Measurements from ENCODE around the gene KCNG4. TPM values are rescaled to one million over a fixed set of nuclear protein-coding genes. Genes with fewer than 3 reads are reported as not detected.

KCNG4 gene
- total RNA-seq, 1 experiment from 2014 or later: not detected

- Histone ChIP-seq H3K79me2 (ENCODE audit: insufficient read depth, low read length) (no peaks in the 10 kb centered on the region), H3K36me3 (ENCODE audit: control insufficient read depth in 1 of 2, insufficient read depth in 2 of 2, low read length in 2 of 2) (no peaks in the 10 kb centered on the region), H3K4me1 (ENCODE audit: control insufficient read depth in 1 of 2, insufficient read depth in 2 of 2, low read length in 2 of 2) (no peaks in the 10 kb centered on the region), H3K4me2 (ENCODE audit: low read length) (no peak overlapping the region), H4K20me1 (ENCODE audit: insufficient read depth) (no peaks in the 10 kb centered on the region), H3K9ac (ENCODE audit: low read length) (no peak overlapping the region), H3K9me2 (ENCODE audit: insufficient read depth) (peaks cover 4% of the 10 kb centered on the region; the same call in 1 of the 2 replicates), H3K27me3 (ENCODE audit: insufficient read depth, low read length) (peaks cover 9% of the 10 kb centered on the region; the same call in 1 of the 2 replicates), H3K9me3 (ENCODE audit: control insufficient read depth in 1 of 2, insufficient read depth in 1 of 2, low read depth in 1 of 2, low read length in 2 of 2) (no peaks in the 10 kb centered on the region), H2AFZ (ENCODE audit: low read depth, low read length, poor library complexity, severe bottlenecking) (no peak overlapping the region), H3K27ac (ENCODE audit: low read depth, low read length) (no peak overlapping the region), H3K4me3 (replicated peaks in 1 of 2; ENCODE audit: low read depth in 1 of 2, low read length in 2 of 2) (no peak overlapping the region)
- ChIA-PET RAD21 (ENCODE audit: low non-redundant PET in 1 of 2, low total read pairs in 2 of 2, uncharacterized antibody in 2 of 2, unreplicated experiment in 2 of 2) (no interaction called here), CTCF (no interaction called here), POLR2A (no interaction called here)
- DNase-seq (ENCODE audit: low read depth, low spot score) (no peak), ATAC-seq (no peak)
- TF ChIP-seq CEBPB (IDR thresholded peaks at IDR 0.05; ENCODE audit: low read depth): no peak
- no peak for TF ChIP-seq SIN3A (IDR thresholded peaks at IDR 0.05; ENCODE audit: low read depth)
- TF ChIP-seq ZNF274 (IDR thresholded peaks at IDR 0.05; ENCODE audit: low read depth, low read length): no peak
- TF ChIP-seq, protein P1, sequence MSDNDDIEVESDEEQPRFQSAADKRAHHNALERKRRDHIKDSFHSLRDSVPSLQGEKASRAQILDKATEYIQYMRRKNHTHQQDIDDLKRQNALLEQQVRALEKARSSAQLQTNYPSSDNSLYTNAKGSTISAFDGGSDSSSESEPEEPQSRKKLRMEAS (IDR thresholded peaks at IDR 0.05): no peak
- no peak for TF ChIP-seq FOSL1 (IDR thresholded peaks at IDR 0.05; ENCODE audit: low read depth)
- TF ChIP-seq POLR2A (IDR thresholded peaks at IDR 0.05; ENCODE audit: borderline replicate concordance, extremely low read depth, insufficient read depth, insufficient read length): no peak
- TF ChIP-seq, protein P2, sequence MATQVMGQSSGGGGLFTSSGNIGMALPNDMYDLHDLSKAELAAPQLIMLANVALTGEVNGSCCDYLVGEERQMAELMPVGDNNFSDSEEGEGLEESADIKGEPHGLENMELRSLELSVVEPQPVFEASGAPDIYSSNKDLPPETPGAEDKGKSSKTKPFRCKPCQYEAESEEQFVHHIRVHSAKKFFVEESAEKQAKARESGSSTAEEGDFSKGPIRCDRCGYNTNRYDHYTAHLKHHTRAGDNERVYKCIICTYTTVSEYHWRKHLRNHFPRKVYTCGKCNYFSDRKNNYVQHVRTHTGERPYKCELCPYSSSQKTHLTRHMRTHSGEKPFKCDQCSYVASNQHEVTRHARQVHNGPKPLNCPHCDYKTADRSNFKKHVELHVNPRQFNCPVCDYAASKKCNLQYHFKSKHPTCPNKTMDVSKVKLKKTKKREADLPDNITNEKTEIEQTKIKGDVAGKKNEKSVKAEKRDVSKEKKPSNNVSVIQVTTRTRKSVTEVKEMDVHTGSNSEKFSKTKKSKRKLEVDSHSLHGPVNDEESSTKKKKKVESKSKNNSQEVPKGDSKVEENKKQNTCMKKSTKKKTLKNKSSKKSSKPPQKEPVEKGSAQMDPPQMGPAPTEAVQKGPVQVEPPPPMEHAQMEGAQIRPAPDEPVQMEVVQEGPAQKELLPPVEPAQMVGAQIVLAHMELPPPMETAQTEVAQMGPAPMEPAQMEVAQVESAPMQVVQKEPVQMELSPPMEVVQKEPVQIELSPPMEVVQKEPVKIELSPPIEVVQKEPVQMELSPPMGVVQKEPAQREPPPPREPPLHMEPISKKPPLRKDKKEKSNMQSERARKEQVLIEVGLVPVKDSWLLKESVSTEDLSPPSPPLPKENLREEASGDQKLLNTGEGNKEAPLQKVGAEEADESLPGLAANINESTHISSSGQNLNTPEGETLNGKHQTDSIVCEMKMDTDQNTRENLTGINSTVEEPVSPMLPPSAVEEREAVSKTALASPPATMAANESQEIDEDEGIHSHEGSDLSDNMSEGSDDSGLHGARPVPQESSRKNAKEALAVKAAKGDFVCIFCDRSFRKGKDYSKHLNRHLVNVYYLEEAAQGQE (IDR thresholded peaks at IDR 0.05; ENCODE audit: low read depth): no peak
- no peak for TF ChIP-seq ZBTB33 (IDR thresholded peaks at IDR 0.05; ENCODE audit: extremely low read depth, insufficient replicate concordance, low read length)
- TF ChIP-seq SRF (IDR thresholded peaks at IDR 0.05; ENCODE audit: low read depth): no peak
- no peak for TF ChIP-seq CBX3 (IDR thresholded peaks at IDR 0.05; ENCODE audit: low read depth)
- TF ChIP-seq ELF1 (IDR thresholded peaks at IDR 0.05; ENCODE audit: borderline replicate concordance, low read depth): no peak
- TF ChIP-seq EZH2phosphoT487 (IDR thresholded peaks at IDR 0.05; ENCODE audit: borderline replicate concordance): no peak
- TF ChIP-seq TCF7L2 (IDR thresholded peaks at IDR 0.05; ENCODE audit: borderline replicate concordance, extremely low read depth, insufficient read depth, insufficient read length): no peak
- TF ChIP-seq EGR1 (IDR thresholded peaks at IDR 0.05; ENCODE audit: low read depth): no peak
- TF ChIP-seq YY1 (IDR thresholded peaks at IDR 0.05; ENCODE audit: extremely low read depth, insufficient replicate concordance, low read depth, low read length): no peak
- no peak for TF ChIP-seq CTCF (IDR thresholded peaks at IDR 0.05 in 2 of 3, conservative IDR thresholded peaks at IDR 0.05 in 1 of 3; ENCODE audit: borderline replicate concordance in 1 of 3, insufficient read depth in 1 of 3, low read depth in 2 of 3, low read length in 2 of 3)
- TF ChIP-seq, protein P3, sequence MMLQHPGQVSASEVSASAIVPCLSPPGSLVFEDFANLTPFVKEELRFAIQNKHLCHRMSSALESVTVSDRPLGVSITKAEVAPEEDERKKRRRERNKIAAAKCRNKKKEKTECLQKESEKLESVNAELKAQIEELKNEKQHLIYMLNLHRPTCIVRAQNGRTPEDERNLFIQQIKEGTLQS (IDR thresholded peaks at IDR 0.05): no peak
- TF ChIP-seq EZH2 (IDR thresholded peaks at IDR 0.05): no peak
- BruUV-seq (replicated peaks): no TSS peak
- intact Hi-C loops (cut with micrococcal nuclease): no loop called here
These were observed 34.7 kb upstream of the KCNG4 start for GRCh38 chr16:84274515-84274914.

All from HCT116 (cell line).